Heart left ventricle (tissue), 16 donors: ENCODE results near the gene CRYM. TPM values are rescaled to one million over a fixed set of nuclear protein-coding genes. Genes with fewer than 3 reads are reported as not detected.
"Not testable (repeated sequence)": the region's sequence is repeated elsewhere in the genome, so short reads cannot be mapped to it uniquely, and the experiment has no call there.

Experiments used
- ATAC-seq, 4 donors: fragments of 200-7000 bp; cut with Tn5 transposase; one replicate each; pipeline ENCODE4 v1.9.1; 2020 to 2022; ENCODE audit warnings: moderate library complexity in 4 of 4, mild to moderate bottlenecking in 3 of 4, moderate number of reproducible peaks in 1 of 4
- DNase-seq, 5 donors: peaks; one replicate each; pipeline ENCODE4 v3.0.0-alpha.2; 2020
- H3K27ac ChIP-seq, 12 donors: fragments of 200-600 bp; sonication (generic) in 4 of 12; one replicate each; pipeline versions ENCODE4 v1.5.0 to v1.8.0; 2016 to 2022; ENCODE audit warnings: mild to moderate bottlenecking in 2 of 12
- H3K27me3 ChIP-seq, 9 donors: fragments of 200-600 bp; sonication (generic) in 2 of 9; one replicate each; pipeline versions ENCODE4 v1.5.1 to v1.8.0; 2016 to 2022; ENCODE audit warnings: mild to moderate bottlenecking in 3 of 9
- H3K36me3 ChIP-seq, 9 donors: fragments of 200-600 bp; sonication (generic) in 2 of 9; one replicate each; pipeline versions ENCODE4 v1.5.0 to v1.8.0; 2018 to 2022; ENCODE audit warnings: mild to moderate bottlenecking in 2 of 9
- H3K4me1 ChIP-seq, 12 donors: fragments of 200-600 bp; sonication (generic) in 4 of 12; one replicate each; pipeline versions ENCODE4 v1.5.0 to v1.8.0; 2016 to 2022; ENCODE audit warnings: mild to moderate bottlenecking in 3 of 12
- H3K4me3 ChIP-seq, 12 donors: fragments of 200-600 bp; sonication (generic) in 4 of 12; one replicate each; pipeline versions ENCODE4 v1.5.0 to v1.8.0; 2017 to 2022; ENCODE audit warnings: mild to moderate bottlenecking in 9 of 12, moderate library complexity in 4 of 12
- H3K9me3 ChIP-seq, 12 donors: fragments of 200-600 bp; sonication (generic) in 4 of 12; one replicate each; pipeline versions ENCODE4 v1.5.0 to v1.8.0; 2016 to 2022; ENCODE audit warnings: mild to moderate bottlenecking in 1 of 12
- POLR2A ChIP-seq, 2 donors: fragments of 450-650 bp; IDR thresholded peaks; one replicate each; pipeline ENCODE4 v1.6.1; 2017; ENCODE audit warnings: antibody characterized with exemption in 2 of 2, mild to moderate bottlenecking in 2 of 2, moderate library complexity in 2 of 2
- WGBS, 4 donors: extraction: QIAGEN DNeasy Blood & Tissue Kit in 2 of 4; methylation state at CpG; one replicate each; pipeline versions ENCODE4 v1.1.5 to v1.1.7; 2013 to 2018; 5-methylcytosine and 5-hydroxymethylcytosine counted together
- intact Hi-C, 10 donors: fragments of 100-400 bp; cut with DNase I; formaldehyde crosslinking; loops; one replicate each; pipeline versions ENCODE4 v1.11.1 to v1.14.2; 2022
- polyA plus RNA-seq, 2 donors: library from polyadenylated mRNA; stranded (reverse); fragments of 200-250 nt; gene quantifications; one replicate each; pipeline ENCODE4 v1.2.3, GENCODE V29; 2013
- total RNA-seq, 9 donors: library from RNA; depleted of rRNA in 2 of 9; stranded (reverse); fragments of >200 nt in 2 of 9; fragmentation: NEBNext Ultra II Directional in 3 of 9; extraction: Animal tissue kit (Norgen Biotek cat#: 25700) in 3 of 9; gene quantifications; one replicate each; pipeline versions ENCODE4 v1.1.0 to v1.2.4, GENCODE V29; 2016 to 2023
- TF ChIP-seq, protein P1 (sequence below), 12 donors: fragments of 200-600 bp; sonication (generic) in 4 of 12; IDR thresholded peaks; one replicate each; pipeline versions ENCODE4 v1.5.0 to v1.8.0; 2018 to 2022; ENCODE audit warnings: antibody characterized with exemption in 12 of 12, mild to moderate bottlenecking in 5 of 12
- donor health status: ischemic (EF 13 %, LVEDD 7.1; RV severe dilation, severe dysfunction).
- donor health status: healthy with polysubstance abuse.
- donor health status: DM: no; HTN: yes; CAD: no.
- donor health status: DM: no; HTN: no; CAD: no.
- donor health status: ischemic (EF 25% LVEDD 6.9; RV normal size, moderate dysfunction).
- donor health status: ischemic (EF 25% LVEDD 5.7; RV mildly dilated, moderate dysfunction).
- donor health status: healthy.
- donor health status: DM: yes; HTN: yes; CAD: no.
- donor health status: ischemic (EF 35%, LVEDD 5.7; RV mildly dilated, moderate dysfunction).
- donor health status: nonischemic (EF 11% LVEDD 7.7; RV severe dilation, severe dysfunction).
- donor health status: DM: yes; HTN: yes; CAD: no.
- donor health status: PGD.
- donor health status: ischemic (EF 29% LVEDD 5.4; RV normal size, mild dysfunction).
- donor health status: nonischemic (EF 23%, LVEDD 6.1; RV moderate dilation, normal function).

The CRYM gene
- total and polyA plus RNA-seq, 11 donors: 41.0 to 267 (median 102) TPM

DNA sequence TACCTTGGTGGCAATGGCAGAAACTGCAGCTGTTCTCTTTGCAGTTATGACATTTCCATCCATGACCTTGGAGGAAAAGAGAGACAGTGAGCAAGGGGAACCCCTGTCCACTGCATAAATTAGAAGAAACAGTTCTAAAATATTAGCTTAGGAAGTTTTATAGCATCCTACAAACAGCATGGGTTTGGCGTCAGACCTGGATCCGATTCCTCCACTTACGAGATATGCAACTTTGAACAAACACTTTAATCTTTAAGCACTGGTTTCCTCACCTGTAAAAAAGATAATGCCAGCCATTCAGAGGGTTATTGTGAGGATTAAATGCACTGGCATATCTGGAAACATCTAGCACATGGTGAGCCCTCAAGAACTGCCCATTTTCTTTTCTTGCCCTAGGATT, 2.6 kb downstream of the CRYM start:
- no peak for DNase-seq
- H3K4me3 ChIP-seq: no peak overlapping the region
- WGBS, 4 donors: 62 to 78% (median 69%) methylated on average over 3 of the region's 3 CpGs
- H3K36me3 ChIP-seq: peaks cover 0 to 36% (median 0%) of the 10 kb centered on the region in 9 donors
- intact Hi-C loops: loop anchor here in 3 of 10 donors (5.0 kb wide), 2 partner anchors 88 to 118 kb away; partner anchors contain the start of gene LDAF1 (in 1 of the 3)
- no peak for TF ChIP-seq POLR2A (IDR thresholded peaks at IDR 0.05)
- TF ChIP-seq, protein P1, sequence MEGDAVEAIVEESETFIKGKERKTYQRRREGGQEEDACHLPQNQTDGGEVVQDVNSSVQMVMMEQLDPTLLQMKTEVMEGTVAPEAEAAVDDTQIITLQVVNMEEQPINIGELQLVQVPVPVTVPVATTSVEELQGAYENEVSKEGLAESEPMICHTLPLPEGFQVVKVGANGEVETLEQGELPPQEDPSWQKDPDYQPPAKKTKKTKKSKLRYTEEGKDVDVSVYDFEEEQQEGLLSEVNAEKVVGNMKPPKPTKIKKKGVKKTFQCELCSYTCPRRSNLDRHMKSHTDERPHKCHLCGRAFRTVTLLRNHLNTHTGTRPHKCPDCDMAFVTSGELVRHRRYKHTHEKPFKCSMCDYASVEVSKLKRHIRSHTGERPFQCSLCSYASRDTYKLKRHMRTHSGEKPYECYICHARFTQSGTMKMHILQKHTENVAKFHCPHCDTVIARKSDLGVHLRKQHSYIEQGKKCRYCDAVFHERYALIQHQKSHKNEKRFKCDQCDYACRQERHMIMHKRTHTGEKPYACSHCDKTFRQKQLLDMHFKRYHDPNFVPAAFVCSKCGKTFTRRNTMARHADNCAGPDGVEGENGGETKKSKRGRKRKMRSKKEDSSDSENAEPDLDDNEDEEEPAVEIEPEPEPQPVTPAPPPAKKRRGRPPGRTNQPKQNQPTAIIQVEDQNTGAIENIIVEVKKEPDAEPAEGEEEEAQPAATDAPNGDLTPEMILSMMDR (IDR thresholded peaks at IDR 0.05): no peak
- H3K27ac ChIP-seq: peak overlapping the region in 4 of 12 donors; percentile 9 to 89 (median 88)
- H3K4me1 ChIP-seq: peaks cover 0 to 24% (median 5%) of the 10 kb centered on the region in 12 donors
- H3K27me3 ChIP-seq: peaks cover 0 to 38% (median 7%) of the 10 kb centered on the region in 9 donors
- no peaks in the 10 kb centered on the region for H3K9me3 ChIP-seq
- no peak for ATAC-seq

GRCh38 chr16:21274172-21274726, 3.8 kb downstream of the CRYM start:
- no peak for TF ChIP-seq POLR2A (IDR thresholded peaks at IDR 0.05)
- TF ChIP-seq, protein P1 (IDR thresholded peaks at IDR 0.05): no peak
- H3K9me3 ChIP-seq: no peaks in the 10 kb centered on the region
- H3K4me1 ChIP-seq: peaks cover 0 to 24% (median 5%) of the 10 kb centered on the region in 12 donors
- 72 to 79% (median 74%) methylated on average over 5 of the region's 5 CpGs for WGBS, 4 donors
- intact Hi-C loops: no loop called here
- H3K27ac ChIP-seq: no peak overlapping the region
- peaks cover 0 to 34% (median 7%) of the 10 kb centered on the region in 9 donors for H3K27me3 ChIP-seq
- DNase-seq (no peak), ATAC-seq (no peak)
- H3K4me3 ChIP-seq: no peak overlapping the region
- peaks cover 0 to 48% (median 0%) of the 10 kb centered on the region in 9 donors for H3K36me3 ChIP-seq

- Histone ChIP-seq H3K36me3 (peaks cover 0 to 58% (median 0%) of the 10 kb centered on the region in 9 donors), H3K27me3 (peaks cover 0 to 19% (median 5%) of the 10 kb centered on the region in 9 donors), H3K4me1 (peaks cover 0 to 18% (median 1%) of the 10 kb centered on the region in 12 donors)
- DNase-seq, H3K27ac ChIP-seq, H3K9me3 ChIP-seq, intact Hi-C loops, ATAC-seq, H3K4me3 ChIP-seq: not testable (repeated sequence)
- WGBS, 4 donors: 92 to 97% (median 94%) methylated on average over 3 of the region's 3 CpGs
Measured at GRCh38 chr16:21272763-21273162, 5.3 kb downstream of the CRYM start.

GRCh38 chr16:21272253-21272652, 5.8 kb downstream of the CRYM start:
- Histone ChIP-seq H3K9me3 (no peaks in the 10 kb centered on the region), H3K27ac (no peak overlapping the region), H3K4me3 (no peak overlapping the region), H3K4me1 (peaks cover 0 to 13% (median 0%) of the 10 kb centered on the region in 12 donors), H3K27me3 (peaks cover 0 to 14% (median 2%) of the 10 kb centered on the region in 9 donors), H3K36me3 (peaks cover 0 to 59% (median 0%) of the 10 kb centered on the region in 9 donors)
- WGBS, 4 donors: 63 to 85% (median 66%) methylated on average over 2 of the region's 2 CpGs
- TF ChIP-seq POLR2A (IDR thresholded peaks at IDR 0.05): no peak
- TF ChIP-seq, protein P1 (IDR thresholded peaks at IDR 0.05): no peak
- intact Hi-C loops: no loop called here
- DNase-seq (no peak), ATAC-seq (no peak)
